Right cardiac atrium (tissue), 5 donors: ENCODE results near the gene DDX1. TPM values are rescaled to one million over a fixed set of nuclear protein-coding genes. Genes with fewer than 3 reads are reported as not detected.

Experiments used
- ATAC-seq, 2 donors: fragments of 200-7000 bp; cut with Tn5 transposase; one replicate each; pipeline versions ENCODE4 v1.8.0 to v1.9.1; 2020; ENCODE audit warnings: moderate library complexity in 2 of 2, mild to moderate bottlenecking in 1 of 2
- DNase-seq, 3 donors: peaks; one replicate each; pipeline ENCODE4 v3.0.0-alpha.2; 2020
- H3K27ac ChIP-seq: one replicate; pipeline ENCODE4 v1.5.1; 2013; ENCODE audit warnings: mild to moderate bottlenecking, low read length, control low read depth, moderate library complexity
- H3K27me3 ChIP-seq: one replicate; pipeline ENCODE4 v1.6.1; 2013; ENCODE audit not compliant: control insufficient read depth, insufficient read depth
- H3K4me1 ChIP-seq: one replicate; pipeline ENCODE4 v1.6.1; 2013; ENCODE audit warnings: low read length; ENCODE audit not compliant: control insufficient read depth, insufficient read depth
- H3K4me3 ChIP-seq: one replicate; pipeline ENCODE4 v1.5.1; 2013; ENCODE audit warnings: low read length, control low read depth
- H3K9me3 ChIP-seq: one replicate; pipeline ENCODE4 v1.6.1; 2013; ENCODE audit warnings: low read length; ENCODE audit not compliant: control insufficient read depth
- WGBS: extraction: QIAGEN DNeasy Blood & Tissue Kit; methylation state at CpG from one replicate; pipeline ENCODE4 v1.1.7; 2013; 5-methylcytosine and 5-hydroxymethylcytosine counted together
- intact Hi-C, 4 donors: fragments of 100-400 bp; cut with DNase I; formaldehyde crosslinking; loops; one replicate each; pipeline versions ENCODE4 v1.11.0 to v1.14.0; 2022 to 2023
- polyA plus RNA-seq: library from polyadenylated mRNA; stranded (reverse); fragments of 200-250 nt; gene quantifications from one replicate; pipeline ENCODE4 v1.2.3, GENCODE V29; 2013
- total RNA-seq, 4 donors: library from RNA; stranded (reverse); fragmentation: NEBNext Ultra II Directional; extraction: Animal tissue kit (Norgen Biotek cat#: 25700); gene quantifications; one replicate each; pipeline ENCODE4 v1.2.1, GENCODE V29; 2021
- donor health status: healthy with polysubstance abuse.
- donor health status: DM: no; HTN: yes; CAD: no.
- donor health status: DM: no; HTN: no; CAD: no.
- donor health status: DM: no; HTN: yes; CAD: no; lungs with severe emphysema.
- donor health status: DM: yes; HTN: yes; CAD: no.

The DDX1 gene
- total and polyA plus RNA-seq, 5 donors: 109 to 136 (median 116) TPM

DNA sequence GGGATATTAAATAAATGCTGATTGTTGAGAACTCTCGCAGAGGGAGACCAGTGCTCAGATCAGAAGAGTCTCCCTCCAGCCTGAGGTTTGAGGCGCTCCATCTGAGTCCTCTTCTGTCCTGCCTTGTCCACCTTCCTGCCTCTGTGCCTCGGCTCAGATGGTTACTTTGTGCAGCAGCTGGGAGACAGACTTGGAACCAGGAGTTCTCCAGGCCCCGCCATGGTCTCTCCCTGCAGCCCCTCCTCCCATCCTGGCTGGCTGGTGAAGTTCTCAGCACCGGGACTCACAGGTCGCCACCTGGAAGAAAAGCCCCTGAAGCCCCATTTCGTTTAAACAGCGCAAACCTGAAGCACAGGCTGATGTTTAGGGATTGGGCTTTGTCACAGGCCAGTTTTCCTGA, 60.6 kb downstream of the DDX1 start:
- intact Hi-C loops: loop anchor here in 1 of 4 donors (10.0 kb wide), 1 partner anchor 633 kb away; no protein-coding TSS in a partner anchor
- Histone ChIP-seq H3K27me3 (no peaks in the 10 kb centered on the region), H3K4me3 (no peak overlapping the region), H3K4me1 (no peaks in the 10 kb centered on the region), H3K9me3 (no peaks in the 10 kb centered on the region), H3K27ac (no peak overlapping the region)
- ATAC-seq (no peak), DNase-seq (no peak)
- 90% methylated on average over 8 of the region's 8 CpGs for WGBS

DNA sequence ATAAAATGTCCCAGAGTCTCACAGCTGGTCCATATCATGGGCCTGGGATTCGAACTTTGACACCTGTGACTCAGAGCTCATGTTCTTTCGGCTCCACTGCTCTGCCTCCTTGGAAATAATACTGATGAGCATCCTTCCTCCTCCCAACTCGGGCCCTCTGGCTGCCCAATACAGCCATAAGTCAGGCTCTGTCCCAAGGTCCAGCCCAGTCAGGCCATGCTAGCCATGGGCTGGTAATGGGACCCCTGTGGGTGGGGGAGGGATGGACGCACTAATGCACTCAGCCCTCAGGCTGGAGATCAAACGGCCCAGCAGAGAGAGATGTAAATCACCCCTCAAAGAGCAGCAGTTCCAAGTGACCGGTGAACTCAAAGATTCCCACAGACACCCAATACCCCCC, 61.1 kb downstream of the DDX1 start:
- Histone ChIP-seq H3K27me3 (no peaks in the 10 kb centered on the region), H3K9me3 (no peaks in the 10 kb centered on the region), H3K27ac (no peak overlapping the region), H3K4me3 (no peak overlapping the region), H3K4me1 (no peaks in the 10 kb centered on the region)
- intact Hi-C loops: loop anchor here in 1 of 4 donors (10.0 kb wide), 1 partner anchor 632 kb away; no protein-coding TSS in a partner anchor
- WGBS: 71% methylated on average over 6 of the region's 6 CpGs
- ATAC-seq (no peak), DNase-seq (no peak)

GRCh38 chr2:15653806-15654726, 62.4 kb downstream of the DDX1 start:
- WGBS: 86% methylated on average over 31 of the region's 31 CpGs
- ATAC-seq (no peak), DNase-seq (no peak)
- Histone ChIP-seq H3K9me3 (no peaks in the 10 kb centered on the region), H3K27ac (no peak overlapping the region), H3K4me1 (no peaks in the 10 kb centered on the region), H3K27me3 (no peaks in the 10 kb centered on the region), H3K4me3 (no peak overlapping the region)
- intact Hi-C loops: loop anchor here in 1 of 4 donors (10.0 kb wide), 1 partner anchor 631 kb away; no protein-coding TSS in a partner anchor

GRCh38 chr2:15654727-15655073, 63.0 kb downstream of the DDX1 start:
- Histone ChIP-seq H3K27ac (no peak overlapping the region), H3K27me3 (no peaks in the 10 kb centered on the region), H3K4me1 (no peaks in the 10 kb centered on the region), H3K4me3 (no peak overlapping the region), H3K9me3 (no peaks in the 10 kb centered on the region)
- no peak for ATAC-seq
- intact Hi-C loops: loop anchor here in 1 of 4 donors (10.0 kb wide), 1 partner anchor 630 kb away; no protein-coding TSS in a partner anchor
- no peak for DNase-seq
- WGBS: 93% methylated on average over 9 of the region's 9 CpGs

- no peak for ATAC-seq
These were observed 63.6 kb downstream of the DDX1 start for GRCh38 chr2:15655123-15655887.

GRCh38 chr2:15656090-15656489, 64.4 kb downstream of the DDX1 start:
- H3K27ac ChIP-seq: no peak overlapping the region
- no peak overlapping the region for H3K4me3 ChIP-seq
- ATAC-seq: no peak
- 95% methylated on average over 8 of the region's 8 CpGs for WGBS
- H3K4me1 ChIP-seq: no peaks in the 10 kb centered on the region
- intact Hi-C loops: loop anchor here in 1 of 4 donors (10.0 kb wide), 1 partner anchor 629 kb away; no protein-coding TSS in a partner anchor
- H3K9me3 ChIP-seq: no peaks in the 10 kb centered on the region
- H3K27me3 ChIP-seq: no peaks in the 10 kb centered on the region
- no peak for DNase-seq

More at GRCh38 chr2:15655123-15655887, 63.6 kb downstream of the DDX1 start:
- DNase-seq: no peak
- intact Hi-C loops: loop anchor here in 1 of 4 donors (10.0 kb wide), 1 partner anchor 629 kb away; no protein-coding TSS in a partner anchor
- WGBS: 96% methylated on average over 7 of the region's 7 CpGs
- Histone ChIP-seq H3K4me3 (no peak overlapping the region), H3K9me3 (no peaks in the 10 kb centered on the region), H3K27me3 (no peaks in the 10 kb centered on the region), H3K4me1 (no peaks in the 10 kb centered on the region), H3K27ac (no peak overlapping the region)

DNA sequence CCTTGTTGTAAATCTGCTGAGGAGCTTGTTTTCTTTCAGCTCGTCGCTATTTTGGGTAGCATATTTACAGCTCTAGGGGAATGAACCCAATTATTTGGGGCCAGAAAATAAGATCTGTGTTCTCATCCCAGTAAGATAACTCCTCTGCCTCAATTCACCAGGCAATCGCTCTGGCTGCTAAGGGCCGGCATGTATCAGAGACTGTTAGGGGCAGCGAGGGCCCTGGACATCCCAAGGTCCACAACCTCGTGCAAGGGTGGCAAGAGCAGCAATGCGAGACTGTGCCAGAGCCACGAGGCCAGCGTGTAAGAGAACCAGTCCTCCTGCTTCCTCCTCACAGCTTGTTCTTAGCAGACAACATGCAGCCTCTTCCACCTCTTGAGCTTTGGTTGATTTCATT, 66.1 kb downstream of the DDX1 start:
- intact Hi-C loops: loop anchor here in 1 of 4 donors (10.0 kb wide), 1 partner anchor 627 kb away; no protein-coding TSS in a partner anchor
- DNase-seq (no peak), ATAC-seq (no peak)
- no peaks in the 10 kb centered on the region for H3K4me1 ChIP-seq
- H3K9me3 ChIP-seq: no peaks in the 10 kb centered on the region
- no peak overlapping the region for H3K27ac ChIP-seq
- no peaks in the 10 kb centered on the region for H3K27me3 ChIP-seq
- 89% methylated on average over 9 of the region's 9 CpGs for WGBS
- H3K4me3 ChIP-seq: no peak overlapping the region

GRCh38 chr2:15658911-15659310, 67.2 kb downstream of the DDX1 start:
- Histone ChIP-seq H3K27ac (no peak overlapping the region), H3K9me3 (no peaks in the 10 kb centered on the region), H3K4me3 (no peak overlapping the region), H3K27me3 (no peaks in the 10 kb centered on the region), H3K4me1 (no peaks in the 10 kb centered on the region)
- ATAC-seq (no peak), DNase-seq (no peak)
- intact Hi-C loops: loop anchor here in 1 of 4 donors (10.0 kb wide), 1 partner anchor 626 kb away; no protein-coding TSS in a partner anchor
- WGBS: 92% methylated on average over 4 of the region's 4 CpGs

DNA sequence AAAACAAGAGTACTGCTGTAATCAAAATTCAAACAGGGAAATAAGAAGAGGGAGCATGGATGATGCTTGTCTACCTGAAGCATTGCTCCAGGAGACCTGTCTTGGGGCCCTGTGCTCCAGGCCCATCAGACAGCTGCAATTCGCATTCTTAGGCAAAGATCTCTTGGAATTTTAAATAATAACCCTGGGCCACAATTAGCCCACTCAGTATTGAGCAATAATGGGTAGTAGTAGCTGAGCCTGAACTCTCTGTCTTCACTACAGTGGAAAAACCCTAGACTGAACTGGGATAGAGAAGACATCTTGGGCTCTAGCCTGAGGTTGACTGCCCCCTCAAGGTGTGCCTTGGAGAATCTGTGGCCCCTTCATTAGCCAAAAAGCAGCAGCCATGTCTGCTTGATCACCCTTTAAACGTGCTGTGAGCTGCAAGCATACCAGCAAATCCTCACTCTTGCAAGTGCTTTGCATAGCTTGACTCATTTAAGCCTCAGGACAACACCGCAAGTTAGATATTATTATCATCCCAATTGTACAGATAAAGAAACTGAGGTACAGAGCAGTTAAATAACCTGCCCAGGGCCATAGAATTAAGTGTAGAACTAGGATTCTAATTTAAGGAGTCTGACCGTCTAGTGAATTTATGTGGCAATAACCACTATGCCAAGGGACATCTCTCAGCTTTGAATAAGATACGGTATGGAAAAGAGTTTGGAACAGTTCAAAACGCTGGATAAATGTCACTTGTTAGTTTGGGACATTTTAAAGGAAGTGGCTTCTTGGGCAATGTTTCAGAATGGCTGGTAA, 69.0 kb downstream of the DDX1 start:
- DNase-seq: no peak
- H3K27me3 ChIP-seq: no peaks in the 10 kb centered on the region
- H3K27ac ChIP-seq: no peak overlapping the region
- no peak overlapping the region for H3K4me3 ChIP-seq
- intact Hi-C loops: no loop called here
- no peak for ATAC-seq
- H3K4me1 ChIP-seq: no peaks in the 10 kb centered on the region
- 74% methylated on average over 6 of the region's 6 CpGs for WGBS
- H3K9me3 ChIP-seq: no peaks in the 10 kb centered on the region

DNA sequence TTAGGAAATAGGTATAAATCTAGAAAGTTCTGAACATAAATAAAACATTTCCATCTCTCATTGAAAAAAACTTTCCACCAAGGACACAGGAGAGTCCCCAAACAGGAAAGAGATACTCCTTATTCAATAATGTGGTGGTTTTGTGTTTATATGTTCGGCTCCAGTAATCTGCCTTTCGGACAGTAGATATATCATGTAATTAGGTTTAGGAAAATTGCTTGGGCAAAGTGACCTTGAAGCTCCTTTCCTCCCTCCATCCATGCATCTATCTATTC, 69.6 kb downstream of the DDX1 start:
- ATAC-seq: no peak
- H3K27me3 ChIP-seq: no peaks in the 10 kb centered on the region
- intact Hi-C loops: no loop called here
- H3K27ac ChIP-seq: no peak overlapping the region
- 95% methylated on average over 2 of the region's 2 CpGs for WGBS
- H3K9me3 ChIP-seq: no peaks in the 10 kb centered on the region
- H3K4me1 ChIP-seq: no peaks in the 10 kb centered on the region
- no peak for DNase-seq
- H3K4me3 ChIP-seq: no peak overlapping the region
